GM18502 (cell line): ENCODE measurements around the gene LCE4A.
"Not testable (repeated sequence)": the region's sequence is repeated elsewhere in the genome, so short reads cannot be mapped to it uniquely, and the experiment has no call there.

Experiments used
- ATAC-seq: cut with Tn5 transposase; IDR thresholded peaks from one replicate; pipeline ENCODE4 v1.9.1; 2021; ENCODE audit warnings: mild to moderate bottlenecking; ENCODE audit not compliant: unreplicated experiment, poor library complexity

The LCE4A gene, protein sequence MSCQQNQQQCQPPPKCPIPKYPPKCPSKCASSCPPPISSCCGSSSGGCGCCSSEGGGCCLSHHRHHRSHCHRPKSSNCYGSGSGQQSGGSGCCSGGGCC

DNA sequence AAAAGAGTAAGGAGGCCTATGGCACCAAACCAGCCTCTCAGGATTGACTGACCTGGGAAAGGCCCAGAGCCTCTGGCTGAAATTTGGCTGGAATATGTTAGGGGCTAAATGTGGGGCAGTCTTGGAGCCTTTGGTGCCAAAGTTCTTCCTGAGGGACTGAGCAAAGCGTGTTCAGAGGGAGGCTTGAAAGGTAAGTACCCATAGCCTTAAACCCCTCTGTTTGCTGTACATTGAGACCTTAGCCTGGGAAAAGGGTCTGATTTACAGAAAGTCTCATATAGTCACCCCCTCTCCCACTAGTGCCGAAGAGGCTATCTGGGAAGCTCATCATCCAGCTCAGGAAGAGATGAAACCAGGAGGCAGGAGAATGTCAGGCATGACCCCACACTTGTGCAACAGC lies at the start of gene LCE4A:
Gene LCE4A (plus strand): TSS at position 301 of the 400 bp plus-strand sequence. CDS start 916 bp downstream, outside the sequence.
- no peak for ATAC-seq

DNA sequence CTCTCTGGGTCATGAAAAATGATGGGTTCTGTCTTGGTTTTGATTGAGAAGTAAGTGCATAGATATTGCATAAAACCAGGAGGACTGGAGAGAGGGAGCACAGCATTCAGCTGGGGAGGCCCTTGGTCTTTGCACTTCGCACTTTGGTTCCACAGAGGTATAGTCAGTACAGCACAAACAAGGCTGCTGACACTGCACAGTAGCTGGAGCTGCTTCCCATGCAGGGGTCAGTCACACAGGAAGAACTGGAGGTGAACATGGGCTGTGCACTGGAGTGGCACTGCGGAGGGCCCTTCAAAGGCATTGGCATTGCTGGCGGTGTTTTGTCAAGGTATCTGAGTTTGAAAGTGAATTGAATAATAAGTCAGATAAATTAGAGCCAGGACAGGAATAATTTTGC lies 49.3 kb upstream of the LCE4A start:
- ATAC-seq: no peak

DNA sequence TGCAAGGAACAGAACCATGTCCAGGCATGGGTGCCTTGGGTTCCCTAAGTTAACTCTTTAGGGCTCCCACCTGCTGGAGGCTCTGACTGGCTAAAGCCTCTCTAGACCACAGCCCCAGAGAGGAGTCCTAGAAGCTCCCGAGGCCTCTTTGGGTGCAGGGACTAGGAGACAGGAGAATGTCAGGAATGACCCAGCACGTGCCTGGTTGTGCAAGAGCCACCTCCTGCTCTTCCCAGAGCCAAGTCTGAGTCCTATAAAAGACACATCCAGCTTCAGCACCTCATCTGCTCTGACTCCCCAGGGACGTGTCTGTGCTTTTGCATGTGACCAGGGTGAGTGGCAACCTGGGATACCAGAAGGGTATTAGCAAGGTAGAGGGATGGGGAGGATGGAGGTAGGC lies 44.9 kb upstream of the LCE4A start, which contains the start of gene LCE2D:
Gene LCE2D (plus strand): TSS at position 283 of the 400 bp plus-strand sequence. CDS start 726 bp downstream, outside the sequence.
- ATAC-seq: no peak

DNA sequence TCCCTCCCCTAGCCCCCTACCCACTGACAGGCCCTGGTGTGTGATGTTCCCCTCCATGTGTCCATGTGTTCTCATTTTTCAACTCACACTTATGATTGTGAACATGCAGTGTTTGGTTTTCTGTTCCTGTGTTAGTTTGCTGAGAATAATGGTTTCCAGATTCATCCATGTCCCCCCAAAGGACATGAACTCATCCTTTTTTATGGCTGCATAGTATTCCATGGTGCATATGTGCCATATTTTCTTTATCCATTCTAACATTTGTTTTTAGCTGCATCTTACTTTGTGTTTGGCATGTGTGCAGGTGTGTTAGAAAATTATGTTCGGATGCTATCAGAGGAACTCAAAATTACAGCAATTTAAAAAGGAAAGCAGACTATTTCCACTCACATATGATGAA lies 41.8 kb upstream of the LCE4A start:
- ATAC-seq: not testable (repeated sequence)

DNA sequence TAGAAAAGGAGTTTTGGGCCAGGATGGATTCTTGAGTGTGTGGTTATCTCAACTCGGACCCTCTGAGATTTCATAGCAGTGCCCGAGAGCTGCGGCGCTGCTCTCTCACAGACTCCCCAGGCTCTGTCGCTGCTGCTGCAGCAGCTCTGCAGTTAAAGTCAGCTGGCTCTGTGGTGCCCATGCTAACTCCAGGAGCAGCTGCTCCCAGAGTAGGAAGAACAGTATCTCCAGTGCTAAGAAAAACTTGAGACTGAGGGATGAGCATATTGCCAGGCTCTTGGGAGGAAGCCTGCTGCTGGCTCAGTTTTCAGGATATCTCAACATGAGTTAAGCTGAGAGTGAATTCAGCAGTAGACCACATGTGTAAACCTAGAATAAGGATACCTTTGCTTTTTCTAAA lies 40.3 kb upstream of the LCE4A start:
- no peak for ATAC-seq

DNA sequence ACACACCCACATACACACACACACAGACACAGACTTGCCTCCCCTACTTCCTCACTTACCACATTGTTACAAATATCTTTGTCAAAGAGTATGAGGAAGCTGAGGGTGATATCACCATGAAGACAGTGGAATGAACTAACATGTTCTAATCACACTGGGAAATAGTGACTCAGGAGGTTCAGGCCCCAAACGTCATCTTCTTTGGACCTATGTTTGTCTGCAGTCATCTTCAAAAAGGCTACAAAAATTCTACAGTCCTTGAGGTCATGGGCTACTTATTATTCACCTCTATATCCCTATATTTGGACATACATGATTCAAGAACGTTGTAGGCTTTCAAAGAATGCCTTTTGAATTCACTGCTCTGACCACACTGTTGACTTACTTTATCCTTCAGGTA lies 34.9 kb upstream of the LCE4A start:
- ATAC-seq: no peak

DNA sequence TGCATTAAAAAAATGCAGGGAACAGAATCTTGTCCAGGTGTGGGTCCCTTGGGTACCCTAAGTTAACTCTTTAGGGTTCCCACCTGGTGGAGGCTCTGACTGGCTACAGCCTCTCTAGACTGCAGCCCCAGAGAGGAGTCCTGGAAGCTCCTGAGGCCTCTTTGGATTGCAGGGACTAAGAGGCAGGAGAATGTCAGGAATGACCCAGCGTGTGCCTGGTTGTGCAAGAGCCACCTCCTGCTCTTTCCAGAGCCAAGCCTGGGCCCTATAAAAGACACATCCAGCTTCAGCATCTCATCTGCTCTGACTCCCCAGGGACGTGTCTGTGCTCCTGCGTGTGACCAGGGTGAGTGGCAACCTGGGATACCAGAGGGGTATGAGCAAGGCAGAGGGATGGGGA lies 33.0 kb upstream of the LCE4A start, which contains the start of gene LCE2C:
Gene LCE2C (plus strand): TSS at position 297 of the 400 bp plus-strand sequence. CDS start 737 bp downstream, outside the sequence.
- ATAC-seq: not testable (repeated sequence)

DNA sequence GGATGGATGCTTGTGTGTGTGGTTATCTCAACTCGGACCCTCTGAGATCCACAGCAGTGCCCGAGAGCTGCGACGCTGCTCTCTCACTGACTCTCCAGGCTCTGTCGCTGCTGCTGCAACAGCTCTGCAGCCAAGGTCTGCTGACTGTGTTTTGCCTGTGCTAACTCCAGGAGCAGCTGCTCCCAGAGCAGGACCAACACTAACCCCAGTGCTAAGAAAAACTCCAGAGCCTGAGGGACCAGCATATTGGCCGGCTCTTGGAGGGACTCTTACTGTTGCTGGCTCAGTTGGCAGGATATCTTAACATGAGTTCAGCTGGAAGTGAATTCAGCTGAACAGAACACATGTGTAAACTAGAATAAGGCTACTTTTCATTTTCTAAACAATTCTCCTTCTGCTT lies 28.5 kb upstream of the LCE4A start:
- ATAC-seq: no peak

DNA sequence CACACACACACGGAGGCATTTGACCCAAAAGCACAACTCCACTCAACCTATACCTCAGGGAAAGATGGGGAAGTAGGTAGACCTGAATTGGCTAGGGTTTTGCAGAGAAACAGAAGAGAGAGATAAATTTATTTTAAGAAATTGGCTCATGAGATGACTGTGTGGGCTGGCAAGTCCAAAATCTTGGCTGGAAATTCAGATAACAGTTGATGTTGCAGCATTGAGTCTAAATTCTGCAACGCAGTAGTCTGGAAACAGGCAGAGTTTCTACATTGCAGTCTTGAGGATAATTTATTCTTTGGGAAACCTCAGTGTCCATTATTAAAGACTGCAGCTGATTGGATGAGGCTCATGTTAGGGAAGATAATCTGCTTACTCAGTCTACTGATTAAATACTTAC lies 26.3 kb upstream of the LCE4A start:
- ATAC-seq: no peak

DNA sequence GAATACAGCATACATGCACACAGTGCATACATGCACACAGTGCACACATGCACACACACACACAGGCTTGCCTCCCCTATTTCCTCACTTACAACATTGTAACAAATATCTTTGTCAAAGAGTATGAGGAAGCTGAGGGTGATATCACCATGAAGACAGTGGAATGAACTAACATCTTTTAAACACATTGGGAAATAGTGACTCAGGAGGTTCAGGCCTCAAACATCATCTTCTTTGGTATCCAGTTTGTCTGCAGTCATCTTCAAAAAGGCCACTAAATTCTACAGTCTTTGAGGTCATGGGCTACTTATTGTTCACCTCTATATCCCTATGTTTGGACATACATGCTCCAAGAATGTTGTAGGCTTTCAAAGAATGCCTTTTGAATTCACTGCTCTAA lies 24.1 kb upstream of the LCE4A start:
- no peak for ATAC-seq

DNA sequence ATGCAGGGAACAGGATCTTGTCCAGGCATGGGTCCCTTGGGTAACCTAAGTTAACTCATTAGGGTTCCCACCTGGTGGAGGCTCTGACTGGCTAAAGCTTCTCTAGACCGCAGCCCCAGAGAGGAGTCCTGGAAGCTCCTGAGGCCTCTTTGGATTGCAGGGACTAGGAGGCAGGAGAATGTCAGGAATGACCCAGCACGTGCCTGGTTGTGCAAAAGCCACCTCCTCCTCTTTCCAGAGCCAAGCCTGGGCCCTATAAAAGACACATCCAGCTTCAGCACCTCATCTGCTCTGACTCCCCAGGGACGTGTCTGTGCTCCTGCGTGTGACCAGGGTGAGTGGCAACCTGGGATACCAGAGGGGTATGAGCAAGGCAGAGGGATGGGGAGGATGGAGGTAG lies 22.1 kb upstream of the LCE4A start, which contains the start of gene LCE2B:
Gene LCE2B (plus strand): TSS at position 301 of the 400 bp plus-strand sequence. CDS start 721 bp downstream, outside the sequence.
- ATAC-seq: not testable (repeated sequence)

DNA sequence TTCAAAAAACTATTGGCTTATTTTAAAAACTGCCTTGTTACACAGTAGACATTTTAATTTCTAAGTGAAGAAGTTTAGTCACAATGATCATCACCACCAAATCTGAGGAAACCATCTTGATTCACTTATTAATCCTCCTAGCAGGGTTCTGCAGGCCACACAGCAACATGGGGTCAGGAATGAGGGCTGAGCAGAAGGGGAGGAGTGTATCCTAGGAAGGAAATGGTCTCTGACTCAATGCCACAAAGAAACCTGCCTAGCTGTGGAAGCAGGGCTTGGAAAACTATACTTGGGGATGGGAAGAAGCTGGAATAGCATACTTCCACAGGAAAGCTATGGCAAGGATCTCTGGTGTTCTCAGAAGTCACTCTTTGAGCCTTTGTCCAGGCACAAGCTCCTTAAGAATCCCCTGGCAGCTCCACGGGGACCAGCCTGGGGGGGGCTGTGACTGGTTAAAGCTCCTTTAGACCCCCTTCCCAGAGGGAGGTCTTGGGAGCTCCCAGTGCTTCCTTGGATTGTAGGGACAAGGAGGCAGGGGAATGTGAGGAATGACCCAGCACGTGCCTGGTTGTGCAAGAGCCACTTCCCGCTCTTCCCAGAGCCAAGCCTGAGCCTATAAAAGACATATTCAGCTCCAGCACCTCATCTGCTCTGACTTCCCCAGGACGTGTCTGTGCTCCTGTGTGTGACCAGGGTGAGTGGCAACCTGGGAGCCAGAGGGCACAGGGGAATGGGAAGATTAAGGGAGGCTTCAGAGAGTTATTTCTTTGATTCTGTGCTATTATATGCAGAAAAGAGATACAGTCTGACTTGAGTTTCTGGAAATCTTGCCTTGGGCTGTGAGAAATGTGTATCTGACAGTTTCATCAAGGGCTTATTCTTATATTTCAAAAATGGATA lies 10.0 kb upstream of the LCE4A start, which contains the start of gene LCE2A:
Gene LCE2A (plus strand): TSS at position 645 of the 900 bp plus-strand sequence. CDS start 557 bp downstream, outside the sequence.
- ATAC-seq: no peak

DNA sequence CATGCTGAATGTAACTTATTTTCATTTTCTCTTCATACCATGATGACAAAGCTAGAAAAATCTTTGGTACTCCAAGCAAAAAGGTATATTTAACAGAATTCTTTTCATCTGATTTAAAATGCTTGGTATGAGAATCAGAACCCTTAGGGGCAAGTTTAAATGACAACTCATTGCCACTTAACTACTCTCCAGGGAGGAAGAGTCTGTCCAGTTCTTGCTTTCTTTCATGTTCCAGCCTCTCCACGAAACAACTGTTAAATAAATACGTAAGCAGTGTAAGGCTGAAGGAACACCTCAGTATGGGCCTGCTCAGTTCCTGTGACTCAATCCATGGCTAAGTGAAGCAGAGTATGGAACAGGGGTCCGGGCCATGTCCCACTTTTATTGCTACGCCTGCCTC lies 8.2 kb upstream of the LCE4A start:
- ATAC-seq: no peak

DNA sequence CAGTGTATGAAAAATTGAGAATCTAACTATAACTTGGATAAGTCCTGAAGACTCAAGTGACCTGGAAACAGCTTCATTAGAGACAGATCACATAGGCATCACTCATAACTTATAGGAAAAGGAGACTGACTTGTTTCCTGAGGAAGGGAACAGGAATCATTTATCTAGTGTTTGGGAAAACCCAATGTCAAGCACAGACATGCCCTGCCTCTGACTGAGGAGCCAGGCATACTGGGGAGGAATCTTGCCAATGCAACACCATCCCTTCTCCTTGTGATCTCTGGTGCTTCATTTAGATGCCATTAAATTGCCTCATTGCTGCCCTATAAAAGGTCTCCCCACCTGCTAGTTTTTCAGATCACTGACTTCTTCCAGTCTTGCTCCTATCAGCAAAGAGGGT lies 10.3 kb downstream of the LCE4A start:
- no peak for ATAC-seq

DNA sequence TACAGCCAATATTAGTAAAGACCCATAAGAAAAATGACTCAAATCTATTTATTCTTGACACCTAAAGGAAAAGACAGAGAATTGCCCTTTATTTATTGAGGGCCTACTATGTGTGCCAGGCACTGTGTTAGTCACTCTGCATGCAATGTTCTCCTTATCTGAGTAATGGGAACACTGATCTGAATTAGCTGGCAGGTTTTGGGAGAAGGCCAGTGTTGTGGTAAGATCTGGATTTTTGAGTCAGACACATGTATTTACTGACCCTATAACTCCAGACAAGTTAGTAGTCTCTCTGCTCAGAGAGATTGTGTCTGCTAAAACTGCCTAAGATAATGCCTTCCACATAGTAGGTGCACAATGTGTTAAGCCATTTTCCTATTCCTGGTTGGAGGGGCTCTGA lies 17.3 kb downstream of the LCE4A start:
- ATAC-seq: no peak

DNA sequence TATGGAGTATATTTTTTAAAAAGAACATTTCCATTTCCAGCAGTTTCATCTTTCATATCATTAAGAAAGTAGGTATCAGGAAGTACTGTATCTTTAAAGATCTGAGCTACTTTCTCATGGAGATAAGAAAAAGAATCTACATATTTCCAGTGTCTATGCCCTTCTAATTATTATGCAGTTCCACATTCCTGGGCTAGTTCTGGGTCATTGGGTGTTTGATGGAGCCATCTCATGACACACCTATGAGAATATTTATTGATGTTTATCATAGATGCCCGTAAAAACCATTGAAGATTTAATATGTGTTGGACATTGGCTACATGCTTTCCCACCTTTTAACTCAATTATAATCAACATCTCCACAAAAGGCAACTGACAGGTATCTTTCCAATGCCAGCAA lies 21.0 kb downstream of the LCE4A start:
- no peak for ATAC-seq

DNA sequence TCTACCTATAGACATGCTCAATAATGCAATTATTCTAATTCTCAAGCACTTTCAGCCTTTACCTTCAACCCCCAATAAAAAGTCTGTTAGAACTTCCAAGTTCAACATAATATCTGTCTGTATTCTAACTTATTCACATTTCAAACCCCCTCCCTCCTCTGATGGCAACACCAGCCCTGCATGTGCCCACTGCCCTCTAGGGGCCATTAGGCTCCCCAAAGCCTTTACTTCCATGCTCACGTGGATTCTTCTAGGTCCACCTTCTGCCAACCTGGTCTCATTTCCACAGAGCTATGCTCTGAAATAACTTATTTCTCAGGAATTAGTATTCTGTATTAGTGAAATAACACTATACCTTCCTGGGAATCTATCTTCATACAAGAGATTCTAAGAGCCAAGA lies 27.7 kb downstream of the LCE4A start:
- no peak for ATAC-seq

DNA sequence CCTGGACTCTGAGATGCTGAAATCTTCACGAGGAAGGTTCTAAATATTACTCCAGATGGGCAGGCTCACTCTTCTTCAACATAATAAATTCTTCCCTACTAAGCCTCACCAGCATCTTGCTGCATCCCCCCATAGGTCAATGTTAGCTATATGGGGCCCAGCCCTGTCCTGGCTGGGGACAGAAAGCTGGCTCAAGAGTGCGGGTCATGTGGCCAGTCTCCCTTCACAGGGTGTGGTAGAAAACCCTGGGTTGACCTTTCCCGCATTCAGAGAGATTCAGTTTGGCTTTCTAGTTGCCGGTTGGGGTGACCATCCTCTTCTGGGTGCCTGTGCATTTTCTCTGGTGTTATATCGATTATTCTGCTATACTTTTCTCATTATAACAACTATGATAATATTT lies 30.0 kb downstream of the LCE4A start:
- ATAC-seq: no peak

DNA sequence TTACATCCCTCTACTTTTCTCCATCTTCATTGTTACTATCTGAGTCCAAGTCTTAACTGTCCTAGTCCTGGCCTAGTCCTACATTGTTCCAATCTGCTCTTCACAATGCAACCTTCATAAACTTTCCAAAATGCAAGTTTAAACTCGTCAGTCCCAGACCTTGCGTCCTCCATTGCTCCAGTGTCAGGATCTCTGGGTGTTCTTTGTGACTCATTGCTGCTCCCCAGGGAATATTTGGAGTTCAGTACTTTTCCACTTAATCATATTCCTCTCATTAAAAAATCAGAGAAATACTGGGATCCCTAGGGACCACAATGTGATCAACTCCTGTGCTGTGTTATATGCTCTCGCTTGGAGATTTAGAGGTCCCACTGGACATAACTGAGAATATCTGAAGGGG lies 31.9 kb downstream of the LCE4A start:
- no peak for ATAC-seq

DNA sequence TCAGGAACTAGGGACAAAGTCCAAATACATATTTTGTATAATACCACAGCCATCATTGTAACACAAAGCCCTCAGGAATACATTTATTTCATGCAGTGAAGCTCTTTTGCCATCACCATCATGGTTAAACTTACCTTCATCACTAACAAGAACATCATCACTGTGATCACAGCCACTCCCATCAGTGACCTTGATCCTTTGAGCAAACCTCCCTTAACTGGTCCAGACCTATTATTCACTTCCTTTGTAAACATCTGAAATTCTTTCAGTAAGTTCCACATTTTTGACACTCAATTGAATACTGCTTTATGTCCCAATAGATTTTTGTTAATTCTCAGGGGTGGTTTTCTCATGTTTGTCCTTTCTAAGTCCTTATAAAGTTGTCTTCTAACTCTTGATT lies 33.7 kb downstream of the LCE4A start:
- no peak for ATAC-seq

DNA sequence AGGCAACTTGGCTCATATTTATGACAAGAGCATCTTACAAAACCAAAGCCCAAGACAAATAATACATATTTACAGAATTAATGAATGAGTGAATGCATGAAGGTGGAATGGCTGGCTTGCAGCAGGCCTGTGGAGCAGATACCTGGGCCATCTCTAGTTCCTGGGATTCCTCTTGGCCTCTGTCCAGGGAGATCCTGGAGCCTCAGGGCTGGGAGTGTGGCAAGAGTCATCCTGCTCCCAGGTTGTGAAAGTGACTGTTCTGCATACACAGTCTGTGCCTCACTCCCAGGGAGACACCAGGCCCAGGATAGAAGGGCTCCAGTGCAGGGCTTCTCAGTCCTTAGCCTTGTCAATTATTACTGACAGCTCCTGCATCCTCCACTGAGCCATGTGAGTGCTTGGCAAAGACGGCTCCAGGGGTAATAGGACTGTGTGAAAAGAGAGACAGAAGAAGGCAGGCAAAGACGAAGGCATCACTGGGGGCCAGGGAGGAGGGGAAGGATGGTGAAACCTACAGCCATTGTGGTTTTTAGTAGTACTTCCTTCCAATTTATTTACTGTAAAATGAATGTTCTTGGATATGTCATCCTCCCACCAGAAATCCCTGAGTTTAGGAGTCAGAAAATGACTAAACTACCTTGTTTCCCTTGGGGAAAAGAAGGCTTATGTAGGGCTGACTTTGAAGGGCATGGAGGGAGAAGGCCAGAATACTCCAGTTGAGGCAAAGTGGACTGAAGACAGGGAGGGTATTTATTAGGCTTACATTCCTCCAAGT lies 35.6 kb downstream of the LCE4A start:
- no peak for ATAC-seq
